GM21390 (cell line): Measurements from ENCODE around the gene FLNC.

Source experiments
- ATAC-seq: cut with Tn5 transposase; IDR thresholded peaks from one replicate; pipeline ENCODE4 v1.9.1; 2021; ENCODE audit not compliant: unreplicated experiment

The FLNC gene

DNA sequence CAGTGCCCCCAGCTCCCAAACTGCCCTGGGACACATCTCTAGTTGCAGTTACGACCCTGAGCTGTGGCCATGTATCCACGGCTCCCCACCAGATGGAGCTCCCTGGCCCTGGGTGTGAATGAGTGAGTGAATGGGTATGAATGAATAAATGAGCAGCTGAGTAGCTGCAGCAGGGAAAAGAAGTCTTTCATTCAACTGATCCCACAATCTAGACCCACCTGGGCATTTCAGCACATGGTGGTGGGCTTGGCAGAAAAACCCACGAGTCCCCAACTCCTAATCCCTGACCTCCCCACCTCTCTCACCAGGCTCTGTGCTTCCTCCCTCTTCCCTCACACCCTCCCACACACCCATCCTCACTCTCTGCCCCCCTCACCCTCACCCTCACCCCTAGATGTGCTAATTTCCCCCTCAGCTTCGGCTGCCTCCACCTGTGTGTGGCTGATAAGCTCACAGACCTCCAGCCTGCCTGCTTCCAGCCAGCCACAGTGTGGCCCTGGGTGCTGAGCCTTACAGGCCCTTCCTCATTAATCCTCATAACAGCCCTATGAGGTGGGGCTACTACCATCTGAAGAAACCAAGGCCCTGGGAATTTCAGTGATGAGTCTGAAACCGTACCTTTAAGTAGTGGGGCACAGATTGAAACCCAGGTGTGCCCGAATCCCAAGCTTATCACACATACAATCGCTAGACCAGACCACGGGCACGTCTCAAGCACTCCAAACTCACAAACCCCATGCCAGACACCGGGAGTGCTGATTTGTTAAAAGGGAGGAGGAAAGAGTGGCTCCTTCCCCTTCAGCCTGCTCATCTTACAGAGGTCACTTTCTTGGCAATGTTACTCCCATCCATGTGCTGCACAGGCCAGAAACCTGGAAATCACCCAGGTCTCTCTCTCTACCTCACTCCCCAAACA lies 30.2 kb downstream of the FLNC start:
- ATAC-seq = no peak

DNA sequence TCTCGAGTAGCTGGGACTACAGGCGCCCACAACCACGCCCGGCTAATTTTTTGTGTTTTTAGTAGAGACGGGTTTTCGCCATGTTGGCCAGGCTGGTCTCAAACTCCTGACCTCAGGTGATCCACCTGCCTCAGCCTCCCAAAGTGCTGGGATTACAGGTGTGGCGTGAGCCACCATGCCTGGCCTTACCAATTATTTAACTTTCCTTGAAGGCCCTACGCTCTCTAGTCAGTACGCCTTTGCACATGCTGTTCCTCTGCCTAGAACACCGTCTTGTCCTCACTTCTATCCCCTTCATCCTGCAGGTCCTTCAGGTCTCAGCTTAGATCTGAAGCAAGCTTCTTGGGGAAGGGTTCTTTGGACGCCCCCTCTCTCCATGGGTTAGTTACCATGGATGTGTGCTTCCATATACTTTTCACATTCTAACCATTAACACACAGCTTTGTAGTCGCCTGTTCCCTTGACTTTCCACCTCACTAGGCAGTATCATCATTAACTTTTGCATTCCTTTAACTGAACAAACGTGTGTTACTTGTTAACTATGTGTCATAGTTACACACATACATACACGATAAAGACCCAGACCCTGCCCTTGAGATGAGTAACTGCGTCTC lies 31.9 kb downstream of the FLNC start:
- no peak for ATAC-seq

DNA sequence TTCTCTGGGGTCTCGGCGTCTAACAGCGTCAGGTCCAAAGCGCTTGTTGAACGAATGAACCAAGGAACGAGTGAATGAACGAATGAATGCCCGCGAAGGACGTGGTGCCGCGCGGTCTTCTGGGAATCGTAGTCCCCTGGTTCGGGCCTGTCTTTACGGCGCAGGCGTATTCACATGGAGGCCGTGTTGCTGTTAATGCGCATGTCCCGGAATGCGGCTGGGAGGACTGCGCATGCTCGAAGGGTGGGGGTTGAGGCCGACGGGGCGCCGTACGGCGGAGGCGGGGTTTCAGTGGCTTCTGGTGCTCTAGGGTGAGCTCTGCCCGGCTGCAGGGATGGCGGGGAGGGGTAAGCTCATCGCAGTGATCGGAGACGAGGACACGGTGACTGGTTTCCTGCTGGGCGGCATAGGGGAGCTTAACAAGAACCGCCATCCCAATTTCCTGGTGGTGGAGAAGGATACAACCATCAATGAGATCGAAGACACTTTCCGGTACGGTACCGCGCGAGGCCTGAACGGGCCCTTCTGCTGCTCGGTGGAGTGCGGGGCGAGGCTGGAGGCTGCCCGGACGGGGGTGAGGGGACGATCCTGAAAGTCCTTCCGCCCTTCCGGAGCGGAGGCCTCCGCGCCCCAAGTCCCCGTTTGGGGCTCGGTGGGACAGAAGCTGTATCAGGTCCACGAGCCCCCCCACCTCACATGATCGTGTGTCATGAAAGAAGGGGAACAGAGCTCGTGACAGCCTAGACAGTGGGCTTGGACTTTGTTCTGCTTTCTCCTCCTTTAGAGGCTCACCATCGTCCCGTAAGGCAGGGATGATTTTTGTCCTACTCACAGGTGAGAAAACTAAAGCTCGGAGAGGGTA lies 32.6 kb downstream of the FLNC start, which contains the start of gene ATP6V1F:
Gene ATP6V1F, plus strand, starts transcription at position 286 of the 862 bp plus-strand sequence. Its CDS starts 49 bp downstream, at position 335.
- peak; percentile 78 for ATAC-seq

DNA sequence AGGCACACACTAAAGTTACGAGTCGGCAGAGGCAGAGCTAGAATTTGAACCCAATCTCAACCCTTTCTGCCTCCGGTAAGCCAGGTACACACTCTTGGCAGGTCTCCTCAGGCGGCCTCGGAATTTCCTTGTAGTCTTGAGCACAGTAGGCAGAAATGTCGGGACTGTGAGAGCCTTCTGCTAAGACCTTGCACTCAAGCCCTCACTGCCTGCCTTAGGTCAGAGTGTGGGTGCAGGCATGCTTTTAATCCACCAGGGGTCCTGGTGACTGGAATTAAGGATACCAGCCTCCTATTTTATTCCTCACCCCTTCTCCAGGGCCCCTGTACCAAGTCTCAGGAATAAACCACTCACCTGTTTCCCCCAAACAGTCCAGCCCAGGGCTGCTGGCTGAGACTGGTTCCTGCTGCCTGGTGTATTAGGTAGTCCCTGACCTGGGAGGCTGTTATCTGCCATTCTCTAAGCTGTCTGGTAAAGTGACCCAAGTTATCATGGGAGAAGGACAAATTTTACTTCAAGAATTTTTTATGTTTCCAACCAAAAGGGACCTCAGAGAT lies 33.3 kb downstream of the FLNC start:
- peak; percentile 47 for ATAC-seq

DNA sequence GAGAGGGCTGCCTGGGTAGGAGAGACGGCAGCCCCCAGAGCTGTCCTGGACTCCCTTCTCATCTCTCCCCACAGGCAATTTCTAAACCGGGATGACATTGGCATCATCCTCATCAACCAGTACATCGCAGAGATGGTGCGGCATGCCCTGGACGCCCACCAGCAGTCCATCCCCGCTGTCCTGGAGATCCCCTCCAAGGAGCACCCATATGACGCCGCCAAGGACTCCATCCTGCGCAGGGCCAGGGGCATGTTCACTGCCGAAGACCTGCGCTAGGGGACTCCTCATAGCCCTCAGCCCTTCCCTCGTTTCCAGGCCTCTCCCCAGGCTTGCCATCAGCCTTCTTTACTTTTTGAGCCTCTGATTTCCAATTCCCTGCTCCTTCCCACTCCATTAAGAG lies 35.1 kb downstream of the FLNC start:
- no peak for ATAC-seq

DNA sequence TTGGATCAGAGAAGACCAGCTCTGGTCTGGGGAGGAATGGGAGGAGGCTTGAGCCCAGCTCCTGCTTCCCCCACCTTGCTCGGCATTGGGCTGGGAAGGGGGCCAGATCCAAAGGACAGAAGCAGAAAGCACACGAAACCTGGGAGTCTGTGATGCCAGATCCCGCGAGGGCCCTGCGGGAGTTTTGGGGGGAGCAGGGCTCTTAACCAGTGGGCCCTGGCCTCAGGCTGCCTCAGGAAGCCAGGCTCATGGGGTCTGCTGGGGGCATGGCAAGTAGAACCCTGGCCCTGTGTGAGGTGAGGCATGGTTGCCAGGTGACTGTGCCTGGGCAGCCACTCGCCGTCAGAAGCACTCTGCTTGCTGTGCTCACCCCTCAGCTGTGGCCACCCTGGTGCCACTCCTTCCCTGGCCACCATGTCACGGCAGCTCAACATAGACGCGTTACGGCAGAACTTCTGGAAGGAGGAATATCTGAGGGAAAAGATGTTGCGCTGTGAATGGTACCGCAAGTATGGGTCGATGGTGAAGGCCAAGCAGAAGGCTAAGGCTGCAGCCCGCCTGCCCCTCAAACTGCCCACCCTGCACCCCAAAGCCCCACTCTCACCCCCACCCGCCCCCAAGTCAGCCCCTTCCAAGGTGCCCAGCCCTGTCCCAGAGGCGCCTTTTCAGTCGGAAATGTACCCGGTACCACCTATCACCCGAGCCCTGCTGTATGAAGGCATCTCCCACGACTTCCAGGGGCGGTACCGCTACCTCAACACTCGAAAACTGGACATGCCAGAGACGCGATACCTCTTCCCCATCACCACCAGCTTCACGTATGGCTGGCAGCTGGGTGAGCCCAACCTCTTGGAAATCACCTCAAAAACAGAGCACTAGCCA lies 36.0 kb downstream of the FLNC start:
- ATAC-seq = no peak

DNA sequence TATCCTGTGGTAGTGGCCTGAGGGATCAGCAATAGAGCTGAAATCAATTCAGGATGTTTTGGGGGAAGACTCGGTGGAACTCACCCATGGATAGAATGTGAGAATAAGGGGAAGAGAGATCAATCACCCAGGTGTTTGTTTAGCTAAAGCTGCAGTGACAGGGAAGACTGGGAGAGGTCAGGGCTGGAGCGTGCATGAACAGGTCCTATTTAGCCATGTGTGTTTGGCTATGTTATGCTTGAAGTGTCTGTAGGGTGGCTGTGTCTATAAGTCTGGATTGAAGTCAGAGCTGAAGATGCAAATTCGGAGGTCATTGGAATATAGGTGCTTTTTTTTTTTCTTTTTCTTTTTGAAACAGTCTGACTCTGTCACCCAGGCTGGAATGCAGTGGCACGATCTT lies 37.0 kb downstream of the FLNC start:
- no peak for ATAC-seq

DNA sequence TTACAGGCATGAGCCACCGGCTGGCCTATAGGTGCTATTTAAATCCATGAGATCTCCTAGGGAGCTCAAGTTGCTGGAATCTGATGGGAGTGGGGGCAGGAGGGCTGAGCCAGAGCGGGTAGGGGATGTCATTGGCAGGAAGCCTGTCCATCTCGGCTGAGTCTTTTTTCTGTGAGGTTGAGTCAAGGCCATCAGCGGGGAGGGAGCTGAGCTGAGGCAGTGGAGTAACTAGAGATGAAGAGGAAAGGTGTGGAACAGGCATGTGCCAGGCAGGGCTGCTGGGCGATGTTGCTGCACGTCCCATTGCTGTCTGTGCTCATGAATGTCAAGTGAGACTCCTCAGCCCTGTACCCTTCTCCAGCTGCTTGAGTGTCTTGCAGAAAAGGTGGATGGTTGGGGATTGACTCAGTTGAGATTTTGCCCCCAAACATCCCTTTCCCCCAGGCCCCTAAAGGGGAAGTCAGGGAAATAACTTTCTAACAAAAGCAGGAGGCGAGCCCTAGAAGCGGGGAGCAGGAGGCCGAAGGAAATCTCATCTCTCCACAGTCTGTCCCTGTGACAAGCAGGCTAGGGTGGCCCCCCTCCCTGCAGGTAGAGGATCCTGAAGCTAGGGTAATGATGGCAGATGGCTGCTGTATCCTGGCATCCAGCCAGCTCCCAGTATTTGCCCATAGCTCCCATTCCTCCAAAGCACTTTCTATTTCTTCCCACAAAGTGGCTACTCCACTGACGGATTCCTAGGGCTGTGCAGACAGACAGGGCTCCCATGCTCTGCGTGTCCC lies 37.8 kb downstream of the FLNC start:
- ATAC-seq = no peak

DNA sequence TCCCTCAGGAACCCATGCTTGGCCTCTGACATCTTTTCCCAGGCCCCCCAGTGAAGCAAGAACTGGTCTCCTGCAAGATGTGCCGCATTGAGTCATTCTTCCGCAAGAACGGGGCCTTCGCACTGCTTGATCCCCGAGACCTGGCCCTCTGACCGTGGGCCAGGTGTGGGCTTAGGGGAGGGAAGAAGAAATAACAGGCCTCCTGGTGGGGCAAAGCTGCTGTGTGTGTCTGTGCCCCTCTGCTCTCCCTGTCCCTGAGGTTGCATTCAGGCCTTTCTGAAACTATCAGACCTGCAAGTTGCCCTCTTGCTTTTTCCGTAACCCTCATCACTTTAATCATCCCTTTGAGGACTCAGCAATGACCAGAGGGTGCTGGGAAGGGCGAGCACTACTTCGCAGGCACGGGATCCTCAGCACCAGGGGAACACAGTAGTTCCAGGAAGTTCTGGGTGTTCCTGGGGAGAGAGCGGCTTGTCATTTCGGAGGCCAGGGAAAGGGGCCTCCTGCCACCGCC lies 38.5 kb downstream of the FLNC start:
- ATAC-seq = no peak

DNA sequence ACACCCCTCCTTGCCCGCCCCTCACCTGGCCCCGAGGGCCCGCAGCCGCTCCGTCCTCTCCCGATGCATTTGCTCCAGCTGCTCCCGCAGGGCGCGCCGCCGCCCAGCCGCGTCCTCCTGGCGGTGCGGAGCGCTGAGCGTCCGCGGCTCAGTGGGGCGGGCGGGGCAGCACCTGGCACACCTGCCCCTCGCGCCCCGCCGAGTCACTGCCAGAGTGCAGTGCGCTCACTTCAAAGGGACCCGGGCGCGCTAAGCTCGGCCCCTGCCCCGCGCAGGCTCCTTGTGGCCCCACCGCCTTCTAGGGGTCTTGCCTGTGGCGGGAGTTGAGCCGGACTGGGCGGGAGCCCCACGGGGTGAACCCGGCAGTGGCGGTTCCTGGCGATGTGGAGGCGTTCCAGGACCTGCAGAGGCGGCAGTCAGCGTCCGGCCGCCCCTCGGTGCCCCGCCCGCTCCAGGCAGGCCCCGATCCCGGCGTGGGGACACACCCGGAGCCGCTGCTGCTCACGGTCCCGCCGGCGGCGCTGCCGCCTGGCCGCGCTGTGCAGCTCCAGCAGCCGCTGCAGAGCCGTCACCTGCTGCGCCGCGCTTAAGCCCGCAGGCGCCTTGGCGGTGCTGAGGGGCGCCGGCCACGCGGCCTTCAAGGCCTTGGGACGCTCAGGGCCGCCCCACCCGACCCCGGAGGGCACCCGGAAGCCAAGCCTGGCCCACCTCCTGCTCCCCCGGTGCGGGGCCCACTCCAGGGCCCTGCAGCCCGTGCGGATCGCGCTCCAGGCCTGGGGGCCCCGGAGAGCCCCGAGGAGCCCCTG lies 39.1 kb downstream of the FLNC start:
- ATAC-seq = peak; percentile 74

DNA sequence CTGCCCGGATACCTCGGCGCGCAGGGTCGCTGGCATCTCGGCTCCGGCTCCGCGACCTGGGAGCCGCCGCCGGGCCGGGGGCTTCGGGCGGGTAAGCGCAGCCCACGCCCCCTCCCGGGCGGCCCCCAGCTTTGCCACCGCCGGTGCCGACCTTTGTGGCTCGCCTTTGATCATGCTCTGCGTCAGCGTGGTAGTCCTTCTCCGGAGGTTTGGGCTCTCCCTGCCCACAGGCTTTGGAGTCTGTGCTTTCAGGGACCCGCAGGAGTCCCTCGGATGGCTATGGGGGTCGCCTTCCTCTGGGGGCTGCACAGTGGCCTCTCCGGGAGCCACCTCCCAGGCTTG lies 39.7 kb downstream of the FLNC start:
- peak; percentile 19 for ATAC-seq

DNA sequence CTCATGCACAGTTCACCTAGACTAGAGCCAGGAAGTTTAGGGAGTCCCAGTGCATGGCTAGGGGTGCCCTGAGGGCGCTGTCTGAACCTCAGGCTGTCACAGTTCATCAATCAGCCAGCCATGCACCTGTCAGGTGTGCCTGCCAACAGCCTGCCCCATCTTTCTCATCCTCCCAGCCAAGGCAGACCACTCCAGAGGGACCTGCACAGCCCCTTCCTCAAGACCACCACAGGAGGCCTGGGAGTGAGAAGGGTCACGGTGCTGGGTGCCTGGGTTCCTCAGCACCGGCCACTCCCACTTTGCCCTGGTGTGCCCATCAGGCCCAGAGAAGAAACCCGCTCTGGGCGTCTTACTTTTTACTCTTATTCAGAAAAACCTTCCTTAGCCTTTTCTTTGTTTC lies 40.8 kb downstream of the FLNC start:
- ATAC-seq = no peak

DNA sequence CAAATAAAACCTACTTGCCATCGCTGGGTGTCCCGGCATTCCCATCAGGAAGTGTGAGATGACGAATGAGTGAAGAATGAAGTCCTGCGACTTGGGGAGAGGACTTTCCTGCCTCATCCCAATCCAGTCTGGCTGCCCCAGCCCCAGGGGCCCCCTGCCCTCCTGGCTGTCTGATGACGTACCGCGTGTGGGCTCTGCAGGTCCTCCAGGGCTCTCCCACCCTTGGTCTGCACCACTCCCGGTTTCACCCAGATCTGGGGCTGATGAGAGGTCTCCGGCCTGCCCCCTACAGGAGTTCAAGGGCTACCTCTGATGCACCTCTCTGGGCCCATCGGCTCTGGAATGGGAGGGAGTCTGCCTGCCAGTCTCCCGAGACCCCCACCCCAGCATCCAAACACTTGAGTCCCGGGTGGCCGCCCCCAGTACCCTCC lies 42.2 kb downstream of the FLNC start:
- ATAC-seq = no peak

DNA sequence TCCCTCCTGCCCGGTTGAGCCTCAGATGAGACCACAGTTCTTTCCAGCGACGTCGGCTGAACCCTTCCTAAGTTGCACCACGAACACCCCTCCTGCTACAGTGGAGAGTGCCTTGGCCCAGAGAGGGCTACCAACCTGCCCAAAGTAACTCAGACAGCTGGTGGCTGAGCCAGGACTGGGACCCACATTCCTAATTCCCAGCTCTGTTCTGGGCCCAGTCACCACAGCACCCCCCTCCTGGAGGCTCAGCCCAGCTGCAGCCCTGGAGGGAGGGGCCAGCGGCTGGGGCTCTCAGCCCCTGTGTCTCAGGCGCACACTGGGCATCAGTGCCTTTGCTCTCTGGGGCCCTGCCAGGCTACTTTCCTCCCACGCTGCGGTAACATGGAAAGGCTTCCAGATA lies 43.0 kb downstream of the FLNC start:
- no peak for ATAC-seq

DNA sequence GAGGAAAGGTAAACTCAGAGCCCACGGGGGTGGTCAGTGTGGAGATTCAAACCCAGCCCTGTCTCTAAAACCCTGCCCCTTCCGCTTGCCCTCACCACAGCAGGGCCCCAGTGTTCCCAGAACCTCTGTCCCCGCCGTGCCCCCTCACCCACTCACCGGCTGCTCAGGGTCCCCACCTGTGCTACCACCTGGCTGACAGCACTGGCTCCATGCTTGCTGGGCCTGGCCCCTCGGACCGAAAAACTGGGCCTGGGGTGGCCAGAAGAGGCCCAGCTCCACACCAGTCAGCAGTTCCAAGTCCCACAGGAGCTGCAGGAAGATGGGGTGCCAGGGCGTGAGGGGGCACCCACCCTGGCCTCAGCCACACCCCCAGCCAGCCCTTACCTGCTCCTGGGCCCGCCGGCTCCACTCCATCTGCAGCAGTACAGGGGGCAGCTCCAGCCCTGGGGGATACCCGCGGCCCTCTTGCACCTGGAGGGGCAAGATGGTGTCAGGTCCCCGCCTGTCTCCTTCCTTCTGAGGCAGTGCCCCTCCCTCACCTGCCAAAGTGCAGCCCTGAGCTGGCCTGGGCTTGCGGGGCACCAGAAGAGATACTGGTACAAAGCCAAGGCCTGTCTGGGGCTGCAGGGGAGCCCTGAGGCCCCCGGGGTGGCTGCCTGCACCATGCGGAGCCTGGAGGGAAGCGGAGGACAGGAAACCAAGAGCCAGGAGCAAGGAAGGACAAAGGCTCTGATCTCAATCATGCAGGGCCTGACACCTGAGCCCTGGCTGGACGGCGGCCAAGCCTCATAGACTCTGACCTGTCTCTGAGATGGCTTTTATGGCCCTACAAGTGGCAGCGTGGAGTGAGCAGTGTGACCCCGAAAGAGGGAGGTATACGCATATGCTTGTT lies 44.2 kb downstream of the FLNC start:
- ATAC-seq = no peak

DNA sequence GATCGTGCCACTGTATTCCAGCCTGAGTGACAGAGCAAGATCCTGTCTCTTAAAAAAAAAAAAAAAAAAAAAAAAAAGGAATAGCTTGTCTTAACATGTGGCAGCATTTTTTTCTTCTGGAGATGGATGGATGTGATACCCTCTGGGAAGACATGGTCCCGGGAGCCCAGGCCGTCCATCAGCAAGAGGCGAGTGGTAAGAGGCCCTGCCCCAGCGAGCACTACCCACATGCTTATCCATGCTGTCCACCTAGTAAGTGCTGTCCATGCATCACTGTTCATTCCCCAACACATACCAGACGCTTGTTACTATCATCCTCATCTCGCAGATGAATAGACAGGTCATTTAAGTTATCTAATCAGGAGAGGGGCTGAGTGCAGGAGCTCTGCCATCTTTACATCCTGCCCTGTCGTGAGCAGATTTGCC lies 45.3 kb downstream of the FLNC start:
- ATAC-seq = no peak

DNA sequence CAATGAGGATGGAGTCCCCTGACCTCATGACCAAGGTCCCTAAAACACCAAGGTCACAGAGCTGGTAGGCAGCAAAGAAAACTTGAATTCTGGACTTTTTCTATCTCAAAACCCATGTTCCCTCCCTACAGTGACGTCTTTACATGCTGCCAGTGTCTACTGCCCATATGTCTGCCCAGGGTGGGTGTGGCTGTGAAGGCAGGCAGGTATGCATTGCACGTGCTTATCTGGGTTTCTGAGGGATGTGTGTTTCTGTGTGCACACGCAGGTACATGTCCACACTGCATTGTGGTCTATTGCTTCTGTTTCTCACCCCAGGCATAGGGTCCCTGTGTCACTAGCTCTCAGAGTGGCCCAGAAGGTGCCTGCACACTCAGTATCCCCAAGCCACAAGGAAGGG lies 45.9 kb downstream of the FLNC start:
- no peak for ATAC-seq
